HepG2 (cell line): ENCODE results near the gene CYP2W1. TPM values are rescaled to one million over a fixed set of nuclear protein-coding genes. Genes with fewer than 3 reads are reported as not detected.

ENCODE experiments used
- ATAC-seq: fragments of 200-7000 bp; cut with Tn5 transposase; 3 replicates; pipeline ENCODE4 v1.9.1; 2020; ENCODE audit warnings: mild to moderate bottlenecking, moderate library complexity
- BruUV-seq: library from RNA; stranded (reverse); fragments of 400-500 nt; replicated peaks from 2 replicates; lab custom pipeline; 2021; lab: Mats Ljungman, UMichigan
- CTCF ChIA-PET: fragments of 300-600 bp; formaldehyde crosslinking; extraction: SDS; loops from one replicate; lab custom pipeline; 2021; ENCODE audit warnings: low total read pairs, inconsistent platforms, low intra/inter-chr PET ratio; lab: Yijun Ruan, JAX
- POLR2A ChIA-PET: fragments of 350-600 bp; sonication (Branson Sonifier 250); formaldehyde crosslinking; loops from one replicate; lab custom pipeline; 2020; ENCODE audit warnings: antibody characterized with exemption, inconsistent platforms; lab: Yijun Ruan, JAX
- DNase-seq: peaks from one replicate; pipeline ENCODE4 v3.0.0-alpha.2; 2015; ENCODE audit warnings: low spot score
- FAIRE-seq: peaks from 3 replicates; lab custom pipeline; 2011; peaks lifted over from hg19 to GRCh38; lab: Jason Lieb, UNC
- H2AFZ ChIP-seq: one replicate; pipeline ENCODE4 v1.6.1; 2011; ENCODE audit warnings: low read length, inconsistent platforms
- H3K27ac ChIP-seq: fragments of 300-600 bp; 3 replicates; pipeline ENCODE4 v1.8.0; 2011; ENCODE audit warnings: mixed run types, mild to moderate bottlenecking, mixed read lengths, low read length, inconsistent platforms; ENCODE audit not compliant: insufficient read depth; ENCODE audit errors: extremely low read length
- H3K27me3 ChIP-seq, 2 experiments: fragments of 200-600 bp in 1 of 2; 2 replicates in 1 of 2; 3 replicates in 1 of 2; pipeline versions ENCODE4 v1.6.0 to v1.8.0; 2011; ENCODE audit warnings: low read length in 2 of 2, mild to moderate bottlenecking in 2 of 2, moderate library complexity in 2 of 2, inconsistent platforms in 1 of 2; ENCODE audit not compliant: insufficient read depth in 2 of 2, control insufficient read depth in 1 of 2
- H3K36me3 ChIP-seq, 2 experiments: fragments of 200-600 bp in 1 of 2; replicated peaks in 1 of 2; 2 replicates in 1 of 2; 3 replicates in 1 of 2; pipeline versions ENCODE4 v1.5.1 to v1.8.0; 2011; ENCODE audit warnings: low read length in 2 of 2, inconsistent platforms in 1 of 2; ENCODE audit not compliant: insufficient read depth in 2 of 2, control insufficient read depth in 1 of 2
- H3K4me1 ChIP-seq: 2 replicates; pipeline ENCODE4 v1.5.1; 2012; ENCODE audit warnings: low read length, inconsistent platforms; ENCODE audit not compliant: insufficient read depth
- H3K4me2 ChIP-seq: 2 replicates; pipeline ENCODE4 v1.6.0; 2011; ENCODE audit warnings: low read depth, low read length, inconsistent platforms
- H3K4me3 ChIP-seq, 3 experiments: fragments of 200-600 bp in 1 of 3; sonication (generic), shearing (Covaris generic) in 1 of 3; replicated peaks in 1 of 3; 2 replicates each; pipeline ENCODE4 v1.5.1; 2011 to 2016; ENCODE audit warnings: low read length in 3 of 3, inconsistent platforms in 2 of 3, low read depth in 2 of 3, mild to moderate bottlenecking in 2 of 3, control low read depth in 1 of 3, mixed read lengths in 1 of 3; ENCODE audit not compliant: insufficient read depth in 1 of 3
- H3K79me2 ChIP-seq: one replicate; pipeline ENCODE4 v1.6.1; 2011; ENCODE audit warnings: low read length, inconsistent platforms; ENCODE audit not compliant: insufficient read depth
- H3K9ac ChIP-seq: 2 replicates; pipeline ENCODE4 v1.6.0; 2011; ENCODE audit warnings: mild to moderate bottlenecking, low read depth, low read length, inconsistent platforms; ENCODE audit not compliant: insufficient read depth
- H3K9me3 ChIP-seq: 2 replicates; pipeline ENCODE4 v1.5.1; 2012; ENCODE audit warnings: mild to moderate bottlenecking, low read length
- H4K20me1 ChIP-seq: 2 replicates; pipeline ENCODE4 v1.6.0; 2011; ENCODE audit warnings: inconsistent platforms, mild to moderate bottlenecking, low read length, moderate library complexity; ENCODE audit not compliant: insufficient read depth
- AGO2 ChIP-seq: fragments of 200-400 bp; formaldehyde crosslinking; optimal IDR thresholded peaks from 2 replicates; pipeline ENCODE3; 2017; ENCODE audit warnings: mild to moderate bottlenecking, low read depth, low read length, moderate library complexity
- HNRNPLL ChIP-seq: fragments of 200-400 bp; formaldehyde crosslinking; IDR thresholded peaks from 2 replicates; pipeline ENCODE4 v1.6.1; 2017; ENCODE audit warnings: mild to moderate bottlenecking, low read depth, low read length; ENCODE audit not compliant: poor library complexity, severe bottlenecking
- MXI1 ChIP-seq: IDR thresholded peaks from 3 replicates; pipeline ENCODE4 v1.6.1; 2012; ENCODE audit warnings: low read depth, low read length, inconsistent platforms, borderline replicate concordance
- NKX3-1 ChIP-seq: sonication (generic); formaldehyde crosslinking; IDR thresholded peaks from 2 replicates; pipeline ENCODE4 v1.5.0; 2020; ENCODE audit warnings: missing genetic modification reagents
- PBX2 ChIP-seq: IDR thresholded peaks from 2 replicates; pipeline ENCODE4 v1.6.1; 2016; ENCODE audit warnings: control low read depth
- RNF2 ChIP-seq: fragments of 450-650 bp; conservative IDR thresholded peaks from 2 replicates; pipeline ENCODE4 v1.6.1; 2016; ENCODE audit warnings: low read depth
- SIN3B ChIP-seq: fragments of 150-350 bp; IDR thresholded peaks from 2 replicates; pipeline ENCODE4 v1.6.1; 2014; ENCODE audit warnings: low read length
- ZBTB20 ChIP-seq: sonication (generic); formaldehyde crosslinking; IDR thresholded peaks from 2 replicates; pipeline ENCODE4 v1.8.1; 2023; ENCODE audit warnings: missing genetic modification reagents, low read depth, mild to moderate bottlenecking, borderline replicate concordance
- ZBTB33 ChIP-seq: sonication (generic); formaldehyde crosslinking; IDR thresholded peaks from 2 replicates; pipeline ENCODE4 v1.4.0; 2020; ENCODE audit warnings: missing genetic modification reagents
- WGBS: methylation state at CpG from one replicate; pipeline ENCODE4 v1.1.6; 2017; ENCODE audit warnings: low lambda C conversion rate; 5-methylcytosine and 5-hydroxymethylcytosine counted together
- in situ Hi-C: cut with HindIII; loops from 2 replicates; pipeline ENCODE4 v1.10.0; 2017; ENCODE audit warnings: low pct_unique_long_range_greater_than_20kb; ENCODE audit not compliant: extremely low pct_ligation_motif_present
- intact Hi-C: fragments of 100-400 bp; cut with micrococcal nuclease; formaldehyde crosslinking; loops from one replicate; pipeline ENCODE4 v1.10.0; 2022; ENCODE audit not compliant: unreplicated experiment
- polyA plus RNA-seq, 8 experiments: library from polyadenylated mRNA; depleted of rRNA in 3 of 8; stranded (reverse) in 7 of 8; unstranded in 1 of 8; fragments of >200 nt; fragmentation: Illumina TruSeq in 4 of 8; extraction: Trizol in 4 of 8; gene quantifications; 2 replicates each; pipeline versions ENCODE4 v1.2.1 to v1.2.3, GENCODE V29; 2011 to 2016; ENCODE audit warnings: low read depth in 4 of 8, missing spikeins in 1 of 8, mixed read lengths in 1 of 8; ENCODE audit not compliant: insufficient read depth in 1 of 8
- total RNA-seq, 5 experiments: library from RNA; depleted of rRNA; stranded (reverse); fragments of >200 nt; fragmentation: Illumina TruSeq; extraction: Trizol; gene quantifications; 2 replicates each; pipeline ENCODE4 v1.2.3, GENCODE V29; 2016; ENCODE audit warnings: low read depth in 1 of 5
- TF ChIP-seq, protein P1 (sequence below), 2 experiments: sonication (generic) in 1 of 2; formaldehyde crosslinking in 1 of 2; IDR thresholded peaks; 2 replicates each; pipeline versions ENCODE4 v1.5.1 to v1.6.1; 2011 to 2020; ENCODE audit warnings: borderline replicate concordance in 1 of 2, low read depth in 1 of 2, low read length in 1 of 2, mild to moderate bottlenecking in 1 of 2, missing genetic modification reagents in 1 of 2, moderate library complexity in 1 of 2
- TF ChIP-seq, protein P2 (sequence below): sonication (generic); formaldehyde crosslinking; IDR thresholded peaks from 2 replicates; pipeline ENCODE4 v1.4.0; 2020; ENCODE audit warnings: missing genetic modification reagents

CYP2W1 gene
- total and polyA plus RNA-seq, 2 of the 13 experiments (the other 11 are each of a cell fraction or from before 2014, with no cell fraction given) = 19.5 to 31.7 TPM

- CTCF ChIA-PET = interaction anchor here (0.7 to 1.4 kb wide), 2 partner anchors 24 to 46 kb away, joined by 3 to 7 read pairs; partner anchors contain the start of gene GPR146
- 96% methylated on average over 22 of the region's 42 CpGs for WGBS
- H4K20me1 ChIP-seq = no peaks in the 10 kb centered on the region
Measured at GRCh38 chr7:1019789-1020610, 37.0 kb downstream of the CYP2W1 start.

More at GRCh38 chr7:1019789-1020610, 37.0 kb downstream of the CYP2W1 start:
- no peaks in the 10 kb centered on the region for H3K9me3 ChIP-seq
- H3K9ac ChIP-seq = no peak overlapping the region
- no peaks in the 10 kb centered on the region for H3K27me3 ChIP-seq
- H3K4me1 ChIP-seq = peaks cover 29% of the 10 kb centered on the region
- H3K27ac ChIP-seq = no peak overlapping the region
- H2AFZ ChIP-seq = no peak overlapping the region
- FAIRE-seq (no peak), ATAC-seq (no peak), DNase-seq (no peak)
- intact Hi-C loops = no loop called here
- in situ Hi-C loops = no loop called here
- H3K4me2 ChIP-seq = no peak overlapping the region
- BruUV-seq = no TSS peak
- peaks cover 5% of the 10 kb centered on the region for H3K79me2 ChIP-seq
- H3K36me3 ChIP-seq = peaks cover 2 to 9% of the 10 kb centered on the region in 2 experiments; a peak in 3 of 5 replicates
- no peak for TF ChIP-seq RNF2
- peak; percentile 35; the same call in 1 of the 2 replicates for TF ChIP-seq ZBTB33 (CRISPR knock-in tag)
- TF ChIP-seq ZBTB20 (CRISPR knock-in tag) = no peak
- TF ChIP-seq, protein P1, sequence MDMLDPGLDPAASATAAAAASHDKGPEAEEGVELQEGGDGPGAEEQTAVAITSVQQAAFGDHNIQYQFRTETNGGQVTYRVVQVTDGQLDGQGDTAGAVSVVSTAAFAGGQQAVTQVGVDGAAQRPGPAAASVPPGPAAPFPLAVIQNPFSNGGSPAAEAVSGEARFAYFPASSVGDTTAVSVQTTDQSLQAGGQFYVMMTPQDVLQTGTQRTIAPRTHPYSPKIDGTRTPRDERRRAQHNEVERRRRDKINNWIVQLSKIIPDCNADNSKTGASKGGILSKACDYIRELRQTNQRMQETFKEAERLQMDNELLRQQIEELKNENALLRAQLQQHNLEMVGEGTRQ (IDR thresholded peaks at IDR 0.05; ENCODE audit: low read depth, low read length) = no peak
- TF ChIP-seq, protein P1 (CRISPR knock-in tag; IDR thresholded peaks at IDR 0.05; ENCODE audit: borderline replicate concordance) = no peak
- TF ChIP-seq SIN3B = no peak
- no peak for TF ChIP-seq PBX2 (CRISPR knock-in tag)
- TF ChIP-seq AGO2 = peak; percentile 50
- TF ChIP-seq, protein P2, sequence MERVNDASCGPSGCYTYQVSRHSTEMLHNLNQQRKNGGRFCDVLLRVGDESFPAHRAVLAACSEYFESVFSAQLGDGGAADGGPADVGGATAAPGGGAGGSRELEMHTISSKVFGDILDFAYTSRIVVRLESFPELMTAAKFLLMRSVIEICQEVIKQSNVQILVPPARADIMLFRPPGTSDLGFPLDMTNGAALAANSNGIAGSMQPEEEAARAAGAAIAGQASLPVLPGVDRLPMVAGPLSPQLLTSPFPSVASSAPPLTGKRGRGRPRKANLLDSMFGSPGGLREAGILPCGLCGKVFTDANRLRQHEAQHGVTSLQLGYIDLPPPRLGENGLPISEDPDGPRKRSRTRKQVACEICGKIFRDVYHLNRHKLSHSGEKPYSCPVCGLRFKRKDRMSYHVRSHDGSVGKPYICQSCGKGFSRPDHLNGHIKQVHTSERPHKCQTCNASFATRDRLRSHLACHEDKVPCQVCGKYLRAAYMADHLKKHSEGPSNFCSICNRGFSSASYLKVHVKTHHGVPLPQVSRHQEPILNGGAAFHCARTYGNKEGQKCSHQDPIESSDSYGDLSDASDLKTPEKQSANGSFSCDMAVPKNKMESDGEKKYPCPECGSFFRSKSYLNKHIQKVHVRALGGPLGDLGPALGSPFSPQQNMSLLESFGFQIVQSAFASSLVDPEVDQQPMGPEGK (CRISPR knock-in tag) = 0 out of 2 replicates have a peak, but pooled peaks have one; percentile 29
- no peak for TF ChIP-seq NKX3-1
- peak; percentile 1 for TF ChIP-seq HNRNPLL
- no peak for TF ChIP-seq MXI1
- no peak overlapping the region for H3K4me3 ChIP-seq
- POLR2A ChIA-PET = interaction anchor here (0.7 kb wide), 2 partner anchors 42 to 70 kb away, joined by 3 to 4 read pairs; no protein-coding TSS in a partner anchor
